Endothelial cell of umbilical vein (primary cell): Measurements from ENCODE around the gene CRKL. TPM values are rescaled to one million over a fixed set of nuclear protein-coding genes. Genes with fewer than 3 reads are reported as not detected.

ENCODE experiments used
- BruUV-seq: library from RNA; stranded (reverse); fragments of 400-500 nt; replicated peaks from 2 replicates; lab custom pipeline; 2021; lab: Mats Ljungman, UMichigan
- CTCF ChIA-PET: fragments of 300-600, 350-600 bp; sonication (Branson Sonifier 250); formaldehyde crosslinking; loops from one replicate; lab custom pipeline; 2021; ENCODE audit warnings: antibody characterized with exemption, inconsistent platforms; lab: Charles Lee
- POLR2A ChIA-PET: fragments of 300-600, 350-600 bp; sonication (Branson Sonifier 250); formaldehyde crosslinking; loops from one replicate; lab custom pipeline; 2021; ENCODE audit warnings: antibody characterized with exemption, inconsistent platforms; lab: Charles Lee
- DNase-seq: peaks from one replicate; pipeline ENCODE4 v3.0.0-alpha.2; 2011; ENCODE audit warnings: low read depth, low spot score
- FAIRE-seq: peaks from 2 replicates; lab custom pipeline; 2011; peaks lifted over from hg19 to GRCh38; lab: Jason Lieb, UNC
- H2AFZ ChIP-seq: 2 replicates; pipeline ENCODE4 v1.6.0; 2012; ENCODE audit warnings: low read depth, low read length, control low read depth, inconsistent platforms
- H3K27ac ChIP-seq: 2 replicates; pipeline ENCODE4 v1.5.1; 2011; ENCODE audit warnings: low read depth, mild to moderate bottlenecking, control low read depth, low read length, moderate library complexity; ENCODE audit not compliant: insufficient read depth
- H3K27me3 ChIP-seq, 2 experiments: 2 replicates each; pipeline versions ENCODE4 v1.6.0 to v1.6.1; 2011; ENCODE audit warnings: low read length in 2 of 2, mixed read lengths in 1 of 2; ENCODE audit not compliant: control insufficient read depth in 2 of 2, insufficient read depth in 2 of 2
- H3K36me3 ChIP-seq, 2 experiments: 2 replicates in 1 of 2; 3 replicates in 1 of 2; pipeline ENCODE4 v1.5.1; 2011; ENCODE audit warnings: low read length in 2 of 2, mild to moderate bottlenecking in 1 of 2, moderate library complexity in 1 of 2; ENCODE audit not compliant: control insufficient read depth in 2 of 2, insufficient read depth in 2 of 2; ENCODE audit errors: extremely low read depth in 1 of 2
- H3K4me1 ChIP-seq: 3 replicates; pipeline ENCODE4 v1.5.1; 2011; ENCODE audit warnings: mild to moderate bottlenecking, low read length; ENCODE audit not compliant: control insufficient read depth, insufficient read depth; ENCODE audit errors: extremely low read depth
- H3K4me2 ChIP-seq: 2 replicates; pipeline ENCODE4 v1.6.1; 2011; ENCODE audit warnings: low read length, control low read depth, mixed read lengths; ENCODE audit not compliant: insufficient read depth
- H3K4me3 ChIP-seq, 3 experiments: fragments of 200-600 bp in 1 of 3; sonication (generic), shearing (Covaris generic) in 1 of 3; replicated peaks in 1 of 3; 2 replicates each; pipeline ENCODE4 v1.5.1; 2011 to 2016; ENCODE audit warnings: control low read depth in 3 of 3, low read length in 3 of 3, mild to moderate bottlenecking in 2 of 3, inconsistent platforms in 1 of 3, low read depth in 1 of 3, moderate library complexity in 1 of 3; ENCODE audit not compliant: insufficient read depth in 1 of 3
- H3K79me2 ChIP-seq: 2 replicates; pipeline ENCODE4 v1.6.0; 2012; ENCODE audit warnings: low read length, inconsistent platforms; ENCODE audit not compliant: control insufficient read depth, insufficient read depth
- H3K9ac ChIP-seq: replicated peaks from 2 replicates; pipeline ENCODE3; 2011; ENCODE audit warnings: low read length, control low read depth; ENCODE audit not compliant: insufficient read depth; ENCODE audit errors: extremely low read depth
- H3K9me1 ChIP-seq: replicated peaks from 3 replicates; pipeline ENCODE4 v1.6.0; 2011; ENCODE audit warnings: mild to moderate bottlenecking, low read length; ENCODE audit not compliant: control insufficient read depth, insufficient read depth; ENCODE audit errors: extremely low read depth
- H3K9me3 ChIP-seq: replicated peaks from 2 replicates; pipeline ENCODE4 v1.5.1; 2012; ENCODE audit warnings: low read length, inconsistent platforms; ENCODE audit not compliant: control insufficient read depth, insufficient read depth
- H4K20me1 ChIP-seq: replicated peaks from 2 replicates; pipeline ENCODE3; 2011; ENCODE audit warnings: mild to moderate bottlenecking, low read length; ENCODE audit not compliant: control insufficient read depth, insufficient read depth; ENCODE audit errors: extremely low read depth
- CTCF ChIP-seq, 2 donors: IDR thresholded peaks; 1 replicate in 1 of 2; 2 replicates in 1 of 2; pipeline ENCODE4 v1.5.1; 2011; ENCODE audit warnings: low read length in 2 of 2, mild to moderate bottlenecking in 2 of 2, moderate library complexity in 2 of 2, control low read depth in 1 of 2, inconsistent platforms in 1 of 2, low read depth in 1 of 2; ENCODE audit not compliant: insufficient read depth in 1 of 2; ENCODE audit errors: extremely low read depth in 1 of 2
- EZH2 ChIP-seq: IDR thresholded peaks from 2 replicates; pipeline ENCODE4 v1.6.1; 2012; ENCODE audit warnings: borderline replicate concordance, low read depth, mild to moderate bottlenecking, moderate library complexity, low read length, inconsistent platforms; ENCODE audit not compliant: severe bottlenecking
- FOS ChIP-seq: IDR thresholded peaks from 2 replicates; pipeline ENCODE4 v1.6.1; 2011; ENCODE audit warnings: mild to moderate bottlenecking, low read length, moderate library complexity, borderline replicate concordance; ENCODE audit not compliant: insufficient read depth
- GATA2 ChIP-seq: IDR thresholded peaks from 2 replicates; pipeline ENCODE4 v1.7.0; 2011; ENCODE audit warnings: low read depth, mild to moderate bottlenecking, moderate library complexity, mixed read lengths, low read length; ENCODE audit not compliant: insufficient read length, insufficient read depth
- JUN ChIP-seq: IDR thresholded peaks from 2 replicates; pipeline ENCODE4 v1.6.1; 2011; ENCODE audit warnings: borderline replicate concordance, low read depth; ENCODE audit not compliant: insufficient read length, insufficient read depth
- MYC ChIP-seq: IDR thresholded peaks from one replicate; pipeline ENCODE4 v1.6.1; 2011; ENCODE audit warnings: mild to moderate bottlenecking, low read depth, low read length
- POLR2A ChIP-seq: IDR thresholded peaks from 2 replicates; pipeline ENCODE4 v1.6.1; 2012; ENCODE audit warnings: low read depth, mild to moderate bottlenecking, control low read depth, low read length
- POLR2AphosphoS5 ChIP-seq: IDR thresholded peaks from 2 replicates; pipeline ENCODE4 v1.6.1; 2012; ENCODE audit warnings: low read depth, mild to moderate bottlenecking, control low read depth, low read length, moderate library complexity; ENCODE audit not compliant: insufficient read depth
- dilution Hi-C: fragments of 300-500 bp; cut with MboI; formaldehyde crosslinking; loops from one replicate; pipeline ENCODE4 v1.15.0; 2019; ENCODE audit warnings: low sequenced_read_pairs; ENCODE audit not compliant: extremely low pct_ligation_motif_present
- intact Hi-C: fragments of 100-400 bp; cut with micrococcal nuclease; formaldehyde crosslinking; loops from one replicate; pipeline ENCODE4 v1.10.0; 2022
- polyA plus RNA-seq, 4 experiments: library from polyadenylated mRNA; depleted of rRNA in 3 of 4; stranded (reverse) in 3 of 4; unstranded in 1 of 4; fragments of >200 nt; gene quantifications; 2 replicates each; pipeline versions ENCODE4 v1.2.1 to v1.2.3, GENCODE V29; 2011 to 2012; ENCODE audit warnings: missing spikeins in 1 of 4
- total RNA-seq: library from RNA; stranded (reverse); gene quantifications from 2 replicates; pipeline ENCODE4 v1.2.3, GENCODE V29; 2021
- TF ChIP-seq, protein P1 (sequence below): IDR thresholded peaks from 2 replicates; pipeline ENCODE4 v1.6.1; 2011; ENCODE audit not compliant: insufficient read depth, insufficient read length

Gene CRKL
- total and polyA plus RNA-seq, 2 donors (not counting 3 experiments of a cell fraction or from before 2014, with no cell fraction given) = 18.0 to 50.6 TPM

DNA sequence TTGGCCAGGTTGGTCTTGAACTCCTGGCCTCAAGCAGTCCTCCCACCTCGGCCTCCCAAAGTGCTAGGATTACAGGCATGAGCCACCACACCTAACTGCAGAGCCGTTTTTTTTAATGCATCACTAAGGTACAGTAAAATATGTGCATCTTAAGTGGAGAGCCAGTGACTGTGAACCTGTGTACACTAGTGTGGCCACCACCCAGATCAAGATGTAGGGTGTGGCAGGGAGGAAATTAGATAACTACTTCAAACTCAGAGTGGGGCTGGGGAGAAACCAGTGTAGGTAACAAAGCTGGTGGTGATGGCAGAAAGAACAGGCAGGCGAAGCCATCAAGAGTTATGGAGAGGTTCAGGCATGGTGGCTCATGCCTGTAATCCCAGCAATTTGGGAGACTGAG lies 44.0 kb upstream of the CRKL start:
- H3K79me2 ChIP-seq = no peaks in the 10 kb centered on the region
- H2AFZ ChIP-seq = no peak overlapping the region
- BruUV-seq = no TSS peak
- POLR2A ChIA-PET = no interaction called here
- no peaks in the 10 kb centered on the region for H3K9me3 ChIP-seq
- intact Hi-C loops (no loop called here), dilution Hi-C loops (no loop called here)
- CTCF ChIA-PET = interaction anchor here (0.5 kb wide), 1 partner anchor 11 kb away, joined by 3 read pairs; no protein-coding TSS in a partner anchor
- TF ChIP-seq POLR2AphosphoS5 = no peak
- no peak for TF ChIP-seq JUN
- TF ChIP-seq FOS = no peak
- TF ChIP-seq MYC = no peak
- TF ChIP-seq EZH2 = no peak
- no peak for TF ChIP-seq GATA2
- TF ChIP-seq, protein P1, sequence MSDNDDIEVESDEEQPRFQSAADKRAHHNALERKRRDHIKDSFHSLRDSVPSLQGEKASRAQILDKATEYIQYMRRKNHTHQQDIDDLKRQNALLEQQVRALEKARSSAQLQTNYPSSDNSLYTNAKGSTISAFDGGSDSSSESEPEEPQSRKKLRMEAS = no peak
- TF ChIP-seq CTCF (IDR thresholded peaks at IDR 0.05; ENCODE audit: extremely low read depth in 1 of 2, insufficient read depth in 1 of 2, low read depth in 1 of 2, low read length in 2 of 2) = no peak
- TF ChIP-seq POLR2A = no peak
- no peak overlapping the region for H3K4me2 ChIP-seq
- FAIRE-seq = no peak
- H3K4me3 ChIP-seq = no peak overlapping the region
- H3K27ac ChIP-seq = no peak overlapping the region
- no peak overlapping the region for H3K9ac ChIP-seq
- no peaks in the 10 kb centered on the region for H3K4me1 ChIP-seq
- no peak for DNase-seq
- no peaks in the 10 kb centered on the region for H4K20me1 ChIP-seq
- no peaks in the 10 kb centered on the region for H3K27me3 ChIP-seq
- peaks cover 3 to 15% of the 10 kb centered on the region in 2 experiments for H3K36me3 ChIP-seq
- no peaks in the 10 kb centered on the region for H3K9me1 ChIP-seq
